COR-L47 (cell line): Measurements from ENCODE around the gene PLA2G2D.

Experiments
- DNase-seq: peaks from one replicate; lab custom pipeline; 2025; lab: John Stamatoyannopoulos, UW

Gene PLA2G2D

GRCh38 chr1:20086800-20087199, 32.5 kb downstream of the PLA2G2D start:
- no peak for DNase-seq

- DNase-seq: no peak
Observed at GRCh38 chr1:20083178-20083944, 36.0 kb downstream of the PLA2G2D start.

GRCh38 chr1:20082772-20083171, 36.6 kb downstream of the PLA2G2D start:
- no peak for DNase-seq

- no peak for DNase-seq
Observed at GRCh38 chr1:20081353-20081810, 38.0 kb downstream of the PLA2G2D start.

- DNase-seq: no peak
Observed at GRCh38 chr1:20080441-20081352, 38.6 kb downstream of the PLA2G2D start.

- DNase-seq: no peak
Observed at GRCh38 chr1:20079661-20080305, 39.6 kb downstream of the PLA2G2D start.

GRCh38 chr1:20078711-20079110, 40.6 kb downstream of the PLA2G2D start:
- DNase-seq: no peak

GRCh38 chr1:20078171-20078651, 41.1 kb downstream of the PLA2G2D start:
- DNase-seq: no peak

GRCh38 chr1:20076710-20077461, 42.5 kb downstream of the PLA2G2D start:
- no peak for DNase-seq

- no peak for DNase-seq
Observed at GRCh38 chr1:20076223-20076622, 43.1 kb downstream of the PLA2G2D start.

- DNase-seq: no peak
Observed at GRCh38 chr1:20075345-20075744, 44.0 kb downstream of the PLA2G2D start.

- DNase-seq: no peak
Observed at GRCh38 chr1:20074725-20075171, 44.6 kb downstream of the PLA2G2D start.

GRCh38 chr1:20074055-20074724, 45.1 kb downstream of the PLA2G2D start:
- no peak for DNase-seq

- no peak for DNase-seq
Observed at GRCh38 chr1:20073256-20073655, 46.1 kb downstream of the PLA2G2D start.

- DNase-seq: no peak
Observed at GRCh38 chr1:20072771-20073170, 46.6 kb downstream of the PLA2G2D start.

- DNase-seq: no peak
Observed at GRCh38 chr1:20071416-20071815, 47.9 kb downstream of the PLA2G2D start.

- no peak for DNase-seq
Observed at GRCh38 chr1:20070357-20070756, 49.0 kb downstream of the PLA2G2D start.

GRCh38 chr1:20069874-20070273, 49.5 kb downstream of the PLA2G2D start, which contains the start of gene PLA2G5:
PLA2G5 (plus strand) TSS chr1:20070194; CDS start chr1:20084831, 14,637 bp downstream.
- DNase-seq: no peak

GRCh38 chr1:20068722-20069121, 50.6 kb downstream of the PLA2G2D start:
- no peak for DNase-seq

- no peak for DNase-seq
Observed at GRCh38 chr1:20063861-20064292, 55.5 kb downstream of the PLA2G2D start.
